Raji (cell line): ENCODE data around the gene LIN9.

Experiments
- POLR2A ChIP-seq: IDR thresholded peaks from 2 replicates; pipeline ENCODE4 v1.6.1; 2011; ENCODE audit warnings: low read depth, low read length, control low read depth; ENCODE audit not compliant: insufficient read depth

Gene LIN9

GRCh38 chr1:226329237-226329636, 20.3 kb upstream of the LIN9 start:
- no peak for TF ChIP-seq POLR2A

- no peak for TF ChIP-seq POLR2A
These were observed 18.8 kb upstream of the LIN9 start for GRCh38 chr1:226327761-226328162.

- TF ChIP-seq POLR2A = no peak
These were observed 16.2 kb upstream of the LIN9 start for GRCh38 chr1:226325178-226325577.

GRCh38 chr1:226324479-226324878, 15.5 kb upstream of the LIN9 start:
- no peak for TF ChIP-seq POLR2A

- no peak for TF ChIP-seq POLR2A
These were observed 14.0 kb upstream of the LIN9 start for GRCh38 chr1:226322986-226323385.

GRCh38 chr1:226320930-226321329, 12.0 kb upstream of the LIN9 start:
- TF ChIP-seq POLR2A = no peak

- TF ChIP-seq POLR2A = no peak
These were observed 9.5 kb upstream of the LIN9 start for GRCh38 chr1:226318471-226318870.

- TF ChIP-seq POLR2A = no peak
These were observed 5.1 kb upstream of the LIN9 start for GRCh38 chr1:226314055-226314454.

GRCh38 chr1:226312065-226312464, 3.1 kb upstream of the LIN9 start:
- TF ChIP-seq POLR2A = no peak

- no peak for TF ChIP-seq POLR2A
These were observed 2.4 kb upstream of the LIN9 start for GRCh38 chr1:226311376-226311775.

- no peak for TF ChIP-seq POLR2A
These were observed 1.8 kb upstream of the LIN9 start for GRCh38 chr1:226310637-226311195.

GRCh38 chr1:226310245-226310540, 1.2 kb upstream of the LIN9 start:
- TF ChIP-seq POLR2A = no peak

- TF ChIP-seq POLR2A = no peak
These were observed 657 bp upstream of the LIN9 start for GRCh38 chr1:226309398-226310244.

- TF ChIP-seq POLR2A = no peak
These were observed 720 bp downstream of the LIN9 start for GRCh38 chr1:226308166-226308722.

- TF ChIP-seq POLR2A = no peak
These were observed 2.5 kb downstream of the LIN9 start for GRCh38 chr1:226306425-226306824.

- no peak for TF ChIP-seq POLR2A
These were observed 3.8 kb downstream of the LIN9 start for GRCh38 chr1:226305184-226305583.

GRCh38 chr1:226304291-226304955, 4.5 kb downstream of the LIN9 start:
- TF ChIP-seq POLR2A = no peak

GRCh38 chr1:226302731-226303130, 6.2 kb downstream of the LIN9 start:
- TF ChIP-seq POLR2A = no peak
